HG02588 (cell line): ENCODE measurements around the gene ZNF26.

Experiments
- ATAC-seq: cut with Tn5 transposase; IDR thresholded peaks from one replicate; pipeline ENCODE4 v1.9.1; 2021; ENCODE audit warnings: mild to moderate bottlenecking, moderate library complexity; ENCODE audit not compliant: unreplicated experiment

ZNF26 gene

DNA sequence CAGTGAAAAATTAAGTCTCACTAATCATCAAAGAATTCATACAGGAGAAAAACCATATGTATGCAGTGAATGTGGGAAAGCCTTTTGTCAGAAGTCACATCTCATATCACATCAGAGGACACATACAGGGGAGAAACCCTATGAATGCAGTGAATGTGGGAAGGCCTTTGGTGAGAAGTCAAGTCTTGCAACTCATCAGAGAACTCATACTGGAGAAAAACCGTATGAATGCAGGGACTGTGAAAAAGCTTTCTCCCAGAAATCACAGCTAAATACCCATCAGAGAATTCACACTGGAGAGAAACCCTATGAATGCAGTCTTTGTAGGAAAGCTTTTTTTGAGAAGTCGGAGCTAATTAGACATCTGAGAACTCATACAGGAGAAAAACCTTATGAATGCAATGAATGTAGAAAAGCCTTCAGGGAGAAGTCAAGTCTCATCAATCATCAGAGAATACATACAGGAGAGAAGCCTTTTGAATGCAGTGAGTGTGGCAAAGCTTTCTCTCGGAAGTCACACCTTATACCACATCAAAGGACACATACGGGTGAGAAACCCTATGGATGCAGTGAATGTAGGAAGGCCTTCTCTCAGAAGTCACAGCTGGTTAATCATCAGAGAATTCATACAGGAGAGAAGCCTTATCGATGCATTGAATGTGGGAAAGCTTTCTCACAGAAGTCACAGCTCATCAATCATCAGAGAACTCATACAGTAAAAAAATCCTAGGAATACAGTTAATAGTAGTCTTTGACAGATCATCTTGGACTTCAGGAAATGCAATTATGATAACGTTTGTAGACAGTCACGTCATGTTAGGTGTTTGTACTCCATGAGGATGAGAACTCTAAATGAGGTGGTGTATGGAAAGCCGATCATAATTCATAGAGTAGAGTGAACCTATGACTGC lies 72.3 kb downstream of the ZNF26 start:
- ATAC-seq = no peak

- no peak for ATAC-seq
Measured at GRCh38 chr12:133061954-133062353, 75.8 kb downstream of the ZNF26 start.

GRCh38 chr12:133063556-133063955 lies 77.4 kb downstream of the ZNF26 start:
- no peak for ATAC-seq

DNA sequence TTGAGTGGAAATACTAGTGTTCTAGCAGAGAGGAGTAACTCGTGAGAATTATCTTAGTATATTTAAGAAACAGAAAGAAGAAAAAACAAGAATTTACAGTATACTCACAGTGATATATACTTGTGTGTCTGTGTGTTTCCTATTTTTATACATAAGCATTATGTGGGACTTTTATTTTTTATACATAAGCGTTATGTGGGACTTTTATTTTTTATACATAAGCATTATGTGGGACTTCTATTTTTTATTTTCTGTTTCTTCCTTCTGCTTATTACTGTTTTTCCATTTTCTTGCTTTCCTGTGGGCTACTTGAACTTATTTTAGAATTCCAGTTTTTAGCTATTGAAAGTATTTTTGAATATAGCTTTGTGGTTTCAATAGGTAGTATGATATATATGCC lies 87.7 kb downstream of the ZNF26 start:
- no peak for ATAC-seq
